ENCODE data around the gene ACTR3.

GRCh38 chr2:113877711-113878598, 11.9 kb upstream of the ACTR3 start:
- TF ChIP-seq, protein P1, sequence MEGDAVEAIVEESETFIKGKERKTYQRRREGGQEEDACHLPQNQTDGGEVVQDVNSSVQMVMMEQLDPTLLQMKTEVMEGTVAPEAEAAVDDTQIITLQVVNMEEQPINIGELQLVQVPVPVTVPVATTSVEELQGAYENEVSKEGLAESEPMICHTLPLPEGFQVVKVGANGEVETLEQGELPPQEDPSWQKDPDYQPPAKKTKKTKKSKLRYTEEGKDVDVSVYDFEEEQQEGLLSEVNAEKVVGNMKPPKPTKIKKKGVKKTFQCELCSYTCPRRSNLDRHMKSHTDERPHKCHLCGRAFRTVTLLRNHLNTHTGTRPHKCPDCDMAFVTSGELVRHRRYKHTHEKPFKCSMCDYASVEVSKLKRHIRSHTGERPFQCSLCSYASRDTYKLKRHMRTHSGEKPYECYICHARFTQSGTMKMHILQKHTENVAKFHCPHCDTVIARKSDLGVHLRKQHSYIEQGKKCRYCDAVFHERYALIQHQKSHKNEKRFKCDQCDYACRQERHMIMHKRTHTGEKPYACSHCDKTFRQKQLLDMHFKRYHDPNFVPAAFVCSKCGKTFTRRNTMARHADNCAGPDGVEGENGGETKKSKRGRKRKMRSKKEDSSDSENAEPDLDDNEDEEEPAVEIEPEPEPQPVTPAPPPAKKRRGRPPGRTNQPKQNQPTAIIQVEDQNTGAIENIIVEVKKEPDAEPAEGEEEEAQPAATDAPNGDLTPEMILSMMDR (IDR thresholded peaks at IDR 0.05): no peak
- TF ChIP-seq POLR2A (IDR thresholded peaks at IDR 0.05) (no peak), EP300 (IDR thresholded peaks at IDR 0.05) (no peak)
